Suprapubic skin (tissue), 4 donors: ENCODE measurements around the gene PUS3. TPM values are rescaled to one million over a fixed set of nuclear protein-coding genes. Genes with fewer than 3 reads are reported as not detected.

ENCODE experiments used
- DNase-seq, 2 donors: peaks; one replicate each; pipeline ENCODE4 v3.0.0-alpha.2; 2019; ENCODE audit warnings: low spot score in 2 of 2
- H3K27ac ChIP-seq: fragments of 200-600 bp; sonication (generic); one replicate; pipeline ENCODE4 v1.5.1; 2019
- H3K27me3 ChIP-seq: fragments of 200-600 bp; sonication (generic); one replicate; pipeline ENCODE4 v1.5.1; 2019
- H3K36me3 ChIP-seq: fragments of 200-600 bp; sonication (generic); one replicate; pipeline ENCODE4 v1.5.1; 2019
- H3K4me1 ChIP-seq: fragments of 200-600 bp; sonication (generic); one replicate; pipeline ENCODE4 v1.5.1; 2019
- H3K4me3 ChIP-seq: fragments of 200-600 bp; sonication (generic); one replicate; pipeline ENCODE4 v1.5.1; 2019; ENCODE audit warnings: mild to moderate bottlenecking
- H3K9me3 ChIP-seq: fragments of 200-600 bp; sonication (generic); one replicate; pipeline ENCODE4 v1.5.1; 2019
- CTCF ChIP-seq, 2 donors: fragments of 200-600 bp in 1 of 2; fragments of 450-650 bp in 1 of 2; sonication (generic) in 1 of 2; IDR thresholded peaks; one replicate each; pipeline ENCODE4 v1.5.1; 2016 to 2019; ENCODE audit warnings: antibody characterized with exemption in 2 of 2, mild to moderate bottlenecking in 1 of 2, moderate library complexity in 1 of 2
- EP300 ChIP-seq: sonication (generic); formaldehyde crosslinking; IDR thresholded peaks from one replicate; pipeline ENCODE4 v1.6.1; 2017; ENCODE audit warnings: antibody characterized with exemption
- POLR2A ChIP-seq, 2 donors: fragments of 450-650 bp; IDR thresholded peaks; one replicate each; pipeline ENCODE4 v1.6.1; 2017; ENCODE audit warnings: antibody characterized with exemption in 2 of 2, mild to moderate bottlenecking in 2 of 2, moderate library complexity in 2 of 2
- POLR2AphosphoS5 ChIP-seq, 3 donors: sonication (generic); formaldehyde crosslinking; IDR thresholded peaks; one replicate each; pipeline ENCODE4 v1.6.1; 2017; ENCODE audit warnings: antibody characterized with exemption in 3 of 3
- WGBS: methylation state at CpG from one replicate; pipeline ENCODE4 v1.1.5; 2018; 5-methylcytosine and 5-hydroxymethylcytosine counted together
- total RNA-seq, 4 donors: library from RNA; depleted of rRNA; stranded (reverse); fragments of >200 nt; gene quantifications; one replicate each; pipeline ENCODE4 v1.1.0, GENCODE V29; 2016

The PUS3 gene
- total RNA-seq, 4 donors from 2014 or later = 6.0 to 14.9 (median 10.6) TPM

- peak in 1 of 2 donors; percentile 34 for DNase-seq
- H3K27ac ChIP-seq = no peak overlapping the region
- H3K27me3 ChIP-seq = no peaks in the 10 kb centered on the region
- peaks cover 7% of the 10 kb centered on the region for H3K4me1 ChIP-seq
- WGBS = 62% methylated on average over 9 of the region's 9 CpGs
- no peak overlapping the region for H3K4me3 ChIP-seq
- no peaks in the 10 kb centered on the region for H3K36me3 ChIP-seq
- H3K9me3 ChIP-seq = no peaks in the 10 kb centered on the region
- TF ChIP-seq CTCF (IDR thresholded peaks at IDR 0.05) (no peak), POLR2A (IDR thresholded peaks at IDR 0.05) (no peak), EP300 (no peak), POLR2AphosphoS5 (IDR thresholded peaks at IDR 0.05) (no peak)
These were observed 26.6 kb upstream of the PUS3 start for GRCh38 chr11:125929445-125930075.

DNA sequence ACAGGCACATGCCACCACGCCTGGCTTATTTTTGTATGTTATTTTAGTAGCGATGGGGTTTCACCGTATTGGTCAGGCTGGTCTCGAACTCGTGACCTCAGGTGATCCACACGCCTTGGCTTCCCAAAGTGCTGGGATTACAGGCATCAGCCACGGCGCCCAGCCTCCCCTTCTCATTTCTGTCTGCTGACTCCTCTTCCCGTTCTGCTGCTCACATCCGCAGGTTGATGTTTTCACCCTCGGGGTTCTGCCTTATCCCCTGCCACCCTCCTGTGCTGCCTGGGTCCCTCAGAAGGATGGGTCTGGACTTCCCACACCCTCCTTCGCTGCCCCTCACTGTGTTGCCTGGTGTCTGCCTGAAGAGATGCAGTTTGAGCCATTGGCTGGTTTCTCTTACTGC is 23.7 kb upstream of the PUS3 start:
- peaks cover 4% of the 10 kb centered on the region for H3K4me1 ChIP-seq
- H3K27me3 ChIP-seq = no peaks in the 10 kb centered on the region
- 95% methylated on average over 12 of the region's 12 CpGs for WGBS
- H3K9me3 ChIP-seq = no peaks in the 10 kb centered on the region
- TF ChIP-seq EP300 = no peak
- no peak for TF ChIP-seq CTCF (IDR thresholded peaks at IDR 0.05)
- no peak for TF ChIP-seq POLR2A (IDR thresholded peaks at IDR 0.05)
- TF ChIP-seq POLR2AphosphoS5 (IDR thresholded peaks at IDR 0.05) = no peak
- H3K4me3 ChIP-seq = no peak overlapping the region
- DNase-seq = peak in 1 of 2 donors; percentile 33
- no peaks in the 10 kb centered on the region for H3K36me3 ChIP-seq
- H3K27ac ChIP-seq = no peak overlapping the region

DNA sequence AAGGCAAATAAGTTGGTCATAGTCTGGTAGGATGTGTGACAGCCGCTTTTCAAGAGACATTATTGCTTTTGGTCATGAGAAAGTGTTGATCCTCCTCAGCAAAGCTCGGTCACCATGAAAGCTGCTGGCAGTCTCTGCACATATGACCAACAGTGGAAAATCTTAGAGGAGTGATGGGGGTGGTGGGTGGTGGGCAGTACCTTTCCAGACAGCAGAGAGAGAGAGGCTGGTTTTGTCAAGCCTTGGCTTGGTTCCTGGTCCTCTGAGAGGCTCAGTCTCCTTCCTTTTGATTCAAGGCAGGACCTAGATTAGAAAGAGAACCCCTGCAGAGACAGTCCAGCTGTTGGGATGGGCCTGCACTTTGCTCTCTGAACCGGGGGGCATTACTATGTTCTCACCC is 22.8 kb upstream of the PUS3 start:
- no peak for TF ChIP-seq POLR2AphosphoS5 (IDR thresholded peaks at IDR 0.05)
- TF ChIP-seq EP300 = no peak
- no peak for TF ChIP-seq POLR2A (IDR thresholded peaks at IDR 0.05)
- TF ChIP-seq CTCF (IDR thresholded peaks at IDR 0.05) = no peak
- 75% methylated on average over 3 of the region's 3 CpGs for WGBS

DNA sequence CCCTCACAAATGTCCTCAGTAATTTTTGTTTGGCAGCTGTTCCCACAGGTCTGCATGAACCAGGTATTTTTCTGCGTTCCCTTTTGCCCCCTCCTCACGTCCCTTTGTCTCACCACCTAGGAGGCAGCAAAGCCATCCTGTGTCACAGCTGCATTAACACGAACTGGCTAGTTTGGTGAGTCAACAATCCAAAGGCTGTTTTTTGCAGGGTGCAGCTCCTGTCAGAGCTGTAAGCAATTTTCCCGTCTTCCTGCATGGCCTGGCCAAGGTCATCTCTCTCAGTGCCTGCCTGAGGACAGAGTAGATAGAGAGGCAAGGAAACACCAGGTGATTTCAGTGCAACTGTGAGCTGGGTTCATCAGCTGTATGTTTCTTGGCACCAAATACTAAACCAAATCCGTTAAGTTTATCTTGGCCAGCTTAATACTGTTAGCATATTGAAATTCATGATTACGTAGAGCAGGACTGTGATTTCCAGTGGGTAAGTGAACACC is 22.3 kb upstream of the PUS3 start:
- WGBS = 68% methylated on average over 5 of the region's 6 CpGs
- TF ChIP-seq POLR2A (IDR thresholded peaks at IDR 0.05) = no peak
- no peak for TF ChIP-seq CTCF (IDR thresholded peaks at IDR 0.05)
- TF ChIP-seq POLR2AphosphoS5 (IDR thresholded peaks at IDR 0.05) = no peak
- TF ChIP-seq EP300 = no peak
- DNase-seq = peak in 1 of 2 donors; percentile 25
- Histone ChIP-seq H3K4me1 (no peaks in the 10 kb centered on the region), H3K9me3 (no peaks in the 10 kb centered on the region), H3K27me3 (no peaks in the 10 kb centered on the region), H3K36me3 (no peaks in the 10 kb centered on the region), H3K27ac (no peak overlapping the region), H3K4me3 (no peak overlapping the region)

More for the DNA sequence above, 22.8 kb upstream of the PUS3 start:
- H3K27me3 ChIP-seq = no peaks in the 10 kb centered on the region
- no peaks in the 10 kb centered on the region for H3K4me1 ChIP-seq
- H3K27ac ChIP-seq = no peak overlapping the region
- no peak overlapping the region for H3K4me3 ChIP-seq
- no peaks in the 10 kb centered on the region for H3K9me3 ChIP-seq
- peak in 1 of 2 donors; percentile 25 for DNase-seq
- H3K36me3 ChIP-seq = no peaks in the 10 kb centered on the region

GRCh38 chr11:125924384-125925007 is 21.5 kb upstream of the PUS3 start:
- Histone ChIP-seq H3K4me1 (no peaks in the 10 kb centered on the region), H3K27me3 (peaks cover 4% of the 10 kb centered on the region), H3K4me3 (no peak overlapping the region), H3K36me3 (no peaks in the 10 kb centered on the region), H3K27ac (no peak overlapping the region), H3K9me3 (no peaks in the 10 kb centered on the region)
- DNase-seq = peak in 1 of 2 donors; percentile 39
- 89% methylated on average over 9 of the region's 9 CpGs for WGBS
- TF ChIP-seq EP300 (no peak), CTCF (IDR thresholded peaks at IDR 0.05) (no peak), POLR2AphosphoS5 (IDR thresholded peaks at IDR 0.05) (no peak), POLR2A (IDR thresholded peaks at IDR 0.05) (no peak)
